GM18505 (cell line): Measurements from ENCODE around the gene ARID5B.
A peak's percentile ranks its signal among the peaks of the same experiment; 100 is the strongest.

Experiments used
- ATAC-seq: cut with Tn5 transposase; IDR thresholded peaks from one replicate; pipeline ENCODE4 v1.9.1; 2021; ENCODE audit not compliant: unreplicated experiment
- POLR2A ChIP-seq: IDR thresholded peaks from 4 replicates; pipeline ENCODE4 v1.6.1; 2011; ENCODE audit warnings: borderline replicate concordance; ENCODE audit not compliant: insufficient read depth, insufficient read length; ENCODE audit errors: extremely low read depth

ARID5B gene

DNA sequence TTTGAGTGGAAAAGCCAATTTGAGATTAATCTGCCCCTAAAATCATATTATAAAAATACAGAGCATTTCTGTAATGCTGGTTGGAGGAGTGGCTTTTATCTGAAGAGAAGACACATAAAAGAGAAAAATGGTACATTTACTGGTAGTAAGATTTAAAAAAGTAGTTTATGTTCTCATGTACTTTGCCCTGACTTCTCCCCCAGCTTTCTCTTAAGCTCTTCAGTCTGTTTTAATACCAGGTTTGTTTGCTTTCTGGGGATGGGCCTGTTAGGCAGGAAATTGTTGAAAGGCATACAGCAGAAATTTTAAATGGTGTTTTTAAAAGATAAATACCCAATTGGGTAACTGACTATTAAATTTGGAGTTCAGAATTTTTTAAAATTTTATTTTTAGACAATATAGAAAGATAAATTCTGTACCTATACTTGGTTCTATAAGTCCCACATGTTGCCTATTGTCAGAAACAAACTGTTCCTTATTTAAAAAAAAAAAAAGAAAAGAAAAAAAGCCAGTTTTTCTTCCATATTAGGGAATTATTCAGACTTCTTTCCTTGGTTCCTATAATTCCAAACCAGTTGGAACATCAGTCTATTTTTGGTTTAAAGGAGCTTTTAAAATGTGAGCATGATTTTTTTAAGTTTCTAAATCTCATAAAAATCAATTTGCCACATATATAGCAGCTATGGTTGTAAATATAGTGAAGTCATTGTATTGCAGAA, 136.6 kb downstream of the ARID5B start:
- no peak for TF ChIP-seq POLR2A
- ATAC-seq: no peak

DNA sequence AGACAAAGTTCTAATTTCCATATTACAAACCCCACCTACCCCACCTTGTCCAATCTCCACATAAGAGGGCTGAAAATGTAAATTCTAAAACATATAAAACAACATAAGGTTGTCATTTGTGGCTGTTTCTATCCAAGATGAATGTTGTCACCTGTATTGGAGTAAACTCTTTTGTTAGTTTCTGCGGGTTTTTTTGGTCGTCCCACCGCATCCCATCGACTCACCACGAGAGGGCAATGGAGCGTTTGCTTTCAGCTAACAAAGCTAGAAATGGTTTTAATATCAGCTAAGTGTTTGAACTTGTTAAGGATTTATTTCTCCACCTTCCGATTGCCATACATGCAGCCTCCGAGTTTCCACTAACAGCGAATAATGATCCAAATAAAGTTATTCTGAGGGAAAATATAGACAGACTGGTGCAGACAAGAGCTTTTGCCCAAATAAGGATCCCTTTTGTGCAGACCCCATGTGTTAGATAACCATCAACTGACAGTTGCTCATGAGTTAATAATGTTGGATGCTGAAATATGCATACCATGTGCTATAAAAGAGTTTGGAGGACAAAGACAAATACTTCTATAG, 137.2 kb downstream of the ARID5B start:
- ATAC-seq: no peak
- TF ChIP-seq POLR2A: no peak

DNA sequence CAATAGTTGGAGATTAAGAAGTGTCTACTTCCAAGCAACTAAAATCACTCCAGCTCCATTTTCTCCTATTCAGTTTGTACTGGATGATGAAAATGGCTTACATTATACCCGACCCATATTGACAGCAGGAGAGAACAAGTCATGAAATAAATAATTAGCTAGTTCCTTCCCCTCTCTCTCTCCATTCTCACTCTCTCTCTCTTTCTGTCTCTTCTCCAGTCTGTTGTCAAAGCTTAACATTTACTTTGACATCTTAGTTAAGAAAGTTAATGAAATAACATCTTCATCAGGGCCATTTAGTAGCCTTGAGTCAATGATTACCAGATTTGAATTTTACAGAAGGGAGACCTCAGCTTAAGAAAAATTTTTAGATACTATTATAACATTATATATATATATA, 138.5 kb downstream of the ARID5B start:
- TF ChIP-seq POLR2A: no peak
- no peak for ATAC-seq

DNA sequence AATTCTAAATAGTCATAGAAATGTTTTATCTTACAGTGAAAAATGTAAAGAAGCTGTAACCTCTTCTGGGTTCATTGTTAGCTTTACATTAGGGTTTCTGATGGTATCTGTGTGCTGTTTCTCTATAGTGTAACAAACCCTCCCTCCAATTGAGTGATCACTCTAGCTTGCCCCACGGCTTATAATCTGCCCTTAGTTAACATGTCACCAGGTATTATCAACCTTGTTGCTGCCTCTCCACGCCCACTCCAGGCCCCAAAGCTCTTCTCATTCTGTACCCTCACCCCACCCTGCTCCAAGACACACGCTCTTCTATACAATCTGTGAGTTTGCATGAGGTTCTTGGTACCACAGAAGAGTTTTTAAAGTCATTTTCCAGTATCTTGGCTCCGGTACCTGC, 139.4 kb downstream of the ARID5B start:
- no peak for ATAC-seq
- TF ChIP-seq POLR2A: no peak

DNA sequence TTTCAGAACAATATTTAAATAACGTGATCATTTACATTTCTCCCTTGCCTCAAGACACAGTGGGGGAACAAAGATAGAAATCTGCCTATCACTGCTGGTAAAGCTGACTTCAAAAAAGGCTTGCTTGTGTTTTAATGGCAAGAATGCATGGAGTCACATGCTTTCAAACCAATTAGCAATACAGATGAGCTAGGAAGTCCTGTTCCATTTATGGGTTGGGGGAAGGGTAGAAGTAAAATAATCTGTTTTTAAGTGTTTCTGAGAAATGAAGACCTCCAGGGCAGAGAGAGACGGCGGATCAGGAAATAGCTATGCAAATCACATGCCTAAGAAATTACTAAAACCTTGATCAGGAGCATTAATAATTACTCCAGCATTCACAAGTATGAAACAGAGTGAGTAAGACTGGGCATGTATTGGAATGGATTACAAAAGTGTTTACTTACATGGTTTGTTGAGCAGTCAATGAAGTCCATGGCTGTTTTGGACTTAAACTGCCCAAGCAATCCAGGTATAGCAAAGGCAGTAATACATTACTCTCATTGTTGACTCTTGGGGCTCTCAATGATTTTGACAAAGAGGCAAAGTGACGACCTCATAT, 142.0 kb downstream of the ARID5B start:
- ATAC-seq: no peak

DNA sequence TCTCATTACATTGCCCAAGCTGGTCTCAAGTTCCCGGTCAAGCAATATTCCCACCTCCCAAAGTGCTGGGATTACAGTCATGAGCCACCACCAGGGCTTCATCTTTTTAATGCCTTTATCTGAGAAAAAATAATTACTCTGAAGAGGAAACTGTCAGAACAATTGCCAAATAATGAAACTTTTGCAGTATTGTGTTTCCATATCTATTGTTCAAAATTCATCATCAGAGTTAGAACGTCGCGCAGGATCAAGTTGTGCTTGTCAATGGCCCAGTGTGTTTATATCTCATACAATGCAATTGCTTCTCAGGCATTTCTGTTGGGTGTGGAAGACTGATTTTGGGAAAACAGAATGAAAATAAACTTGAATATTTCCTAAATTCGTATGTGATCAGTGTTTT, 143.1 kb downstream of the ARID5B start:
- TF ChIP-seq POLR2A: no peak
- no peak for ATAC-seq

More for the DNA sequence above, 142.0 kb downstream of the ARID5B start:
- TF ChIP-seq POLR2A: no peak

DNA sequence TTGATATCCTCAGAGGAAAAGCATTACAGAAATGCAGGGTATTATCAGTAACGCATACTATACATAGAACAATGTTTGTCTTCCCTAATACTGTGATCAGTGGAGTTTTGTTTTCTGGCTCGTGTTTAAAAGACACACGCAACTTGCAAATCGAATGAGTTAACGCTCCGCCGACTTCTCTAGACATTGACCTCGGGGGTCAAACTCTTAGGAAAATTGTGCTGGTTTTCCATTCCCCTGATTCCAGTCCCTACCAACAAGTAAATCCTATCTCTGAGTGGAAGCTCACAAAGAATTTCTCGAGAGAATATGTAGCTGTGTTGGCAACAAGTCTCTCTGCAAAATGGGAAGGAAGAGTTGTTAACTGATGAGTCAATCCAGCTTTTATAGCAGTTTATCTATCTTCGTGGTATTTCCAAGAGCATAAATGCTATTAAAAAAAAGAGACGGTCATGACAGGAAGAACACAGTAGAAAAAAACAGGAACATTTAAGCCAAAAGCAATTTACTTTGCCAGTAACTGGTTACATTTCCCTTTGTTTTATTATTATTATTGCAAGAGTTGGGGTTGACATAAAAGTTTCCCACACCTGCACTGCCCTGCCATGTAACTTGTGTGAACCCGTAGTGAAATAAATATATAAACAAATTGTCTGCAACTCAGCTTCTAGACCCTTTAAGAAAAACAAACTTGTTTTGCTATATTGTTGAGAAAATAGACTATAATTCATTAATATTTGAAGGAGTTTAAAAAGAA, 144.4 kb downstream of the ARID5B start:
- TF ChIP-seq POLR2A: no peak
- no peak for ATAC-seq

DNA sequence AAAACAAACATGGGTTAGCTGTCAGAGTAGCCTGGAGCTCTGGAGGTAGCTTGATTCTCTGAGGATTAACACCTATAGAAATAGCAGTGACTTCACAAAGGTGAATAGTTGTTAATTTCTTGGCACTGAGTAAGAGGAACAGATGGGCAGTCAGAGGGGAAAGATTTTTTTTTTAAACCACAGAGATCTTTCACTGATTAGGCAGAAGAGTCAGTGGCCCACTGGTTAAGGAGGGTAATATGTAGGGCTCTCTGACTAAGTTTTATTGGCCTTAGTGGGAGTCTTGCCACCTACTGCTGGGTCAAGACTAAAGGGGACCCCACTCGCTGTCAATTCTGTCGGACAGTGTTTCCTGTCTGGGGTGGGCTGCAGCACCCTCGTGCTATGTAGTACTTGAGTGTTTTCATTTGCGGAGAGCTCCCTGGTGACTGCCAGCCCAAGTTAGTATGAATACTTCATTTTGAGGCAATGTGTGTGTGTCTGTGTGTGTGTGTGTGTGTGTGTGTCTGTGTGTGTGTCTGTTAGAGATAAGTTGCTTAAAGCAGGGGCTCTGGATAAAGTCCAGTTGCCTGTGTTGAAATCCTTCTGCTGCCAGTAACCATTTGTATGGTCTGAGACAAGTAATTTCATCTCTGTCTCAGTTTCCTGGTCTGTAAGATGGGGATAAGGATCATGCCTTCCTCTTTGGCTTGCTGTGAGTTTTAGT, 145.2 kb downstream of the ARID5B start:
- ATAC-seq: peak; percentile 52
- peak; percentile 56 for TF ChIP-seq POLR2A

DNA sequence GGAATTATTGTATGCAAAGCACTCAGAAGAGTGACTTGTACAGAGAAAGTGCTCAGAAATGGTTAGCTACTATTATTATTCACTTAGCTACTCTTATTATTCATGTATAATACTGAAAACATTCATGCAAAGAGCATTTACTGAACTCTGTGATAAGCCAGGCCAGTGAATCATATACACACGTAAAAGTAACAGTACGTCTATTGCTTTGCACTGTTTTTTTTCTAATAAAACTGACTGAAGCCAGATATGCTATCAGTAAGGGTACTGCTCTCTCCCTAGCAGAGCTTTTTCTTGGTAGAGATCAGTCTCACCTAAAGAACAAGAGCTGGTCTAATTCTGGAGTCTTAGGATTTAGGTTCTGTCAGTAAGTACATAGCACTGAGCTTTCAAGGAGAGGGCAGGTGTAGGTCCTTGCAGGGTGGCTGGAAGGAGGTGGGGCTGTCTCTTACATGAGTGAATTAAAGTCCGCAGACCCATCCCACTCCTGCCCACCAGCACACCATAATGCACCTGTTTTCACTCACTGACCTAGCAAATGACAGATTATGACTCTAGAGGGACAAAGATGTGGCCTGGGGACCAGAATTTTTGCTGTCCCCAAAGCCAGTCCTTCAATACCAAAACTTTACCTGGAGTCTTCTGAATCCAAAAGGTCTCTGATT, 145.9 kb downstream of the ARID5B start:
- peak; percentile 10 for TF ChIP-seq POLR2A
- no peak for ATAC-seq

DNA sequence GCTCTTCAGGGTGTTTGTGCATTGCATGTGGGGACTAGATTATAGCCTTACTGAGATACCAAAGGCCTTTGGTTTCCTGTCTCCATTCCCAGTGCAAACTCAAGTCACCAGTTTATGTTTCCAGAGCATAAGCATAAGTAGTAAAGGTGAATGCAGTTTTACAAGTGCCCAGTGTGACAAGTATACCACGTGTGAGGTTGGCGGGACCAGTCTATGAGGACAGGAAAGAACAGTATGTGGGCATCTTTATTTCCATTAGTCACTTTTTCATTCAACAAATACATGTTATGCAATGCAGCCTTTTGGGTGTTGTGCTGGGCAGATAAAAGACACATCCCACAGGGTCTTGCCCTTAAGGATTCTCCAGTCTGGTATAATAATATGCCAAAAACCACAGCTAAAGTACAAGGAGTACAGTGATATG, 146.5 kb downstream of the ARID5B start:
- ATAC-seq: no peak
- TF ChIP-seq POLR2A: no peak

DNA sequence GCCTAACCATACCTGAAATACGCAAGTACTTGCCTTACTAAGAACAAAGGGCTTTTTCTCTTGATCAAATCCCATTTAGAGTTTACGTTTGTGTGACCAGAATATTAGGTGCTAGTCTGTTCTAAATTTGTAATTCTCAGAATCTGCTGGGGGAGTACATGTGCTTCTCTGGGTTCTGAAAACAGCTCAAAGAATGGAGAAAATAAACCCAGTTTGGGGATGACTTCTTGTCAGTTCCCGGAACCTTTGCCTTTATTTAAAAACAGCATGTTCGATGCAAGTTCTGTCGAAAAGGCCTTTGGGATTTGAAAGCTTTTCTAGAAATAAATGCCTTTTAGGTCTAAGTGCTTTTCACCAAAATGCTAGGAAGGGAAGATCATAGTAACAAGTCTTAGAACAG, 147.0 kb downstream of the ARID5B start:
- no peak for TF ChIP-seq POLR2A
- ATAC-seq: no peak

DNA sequence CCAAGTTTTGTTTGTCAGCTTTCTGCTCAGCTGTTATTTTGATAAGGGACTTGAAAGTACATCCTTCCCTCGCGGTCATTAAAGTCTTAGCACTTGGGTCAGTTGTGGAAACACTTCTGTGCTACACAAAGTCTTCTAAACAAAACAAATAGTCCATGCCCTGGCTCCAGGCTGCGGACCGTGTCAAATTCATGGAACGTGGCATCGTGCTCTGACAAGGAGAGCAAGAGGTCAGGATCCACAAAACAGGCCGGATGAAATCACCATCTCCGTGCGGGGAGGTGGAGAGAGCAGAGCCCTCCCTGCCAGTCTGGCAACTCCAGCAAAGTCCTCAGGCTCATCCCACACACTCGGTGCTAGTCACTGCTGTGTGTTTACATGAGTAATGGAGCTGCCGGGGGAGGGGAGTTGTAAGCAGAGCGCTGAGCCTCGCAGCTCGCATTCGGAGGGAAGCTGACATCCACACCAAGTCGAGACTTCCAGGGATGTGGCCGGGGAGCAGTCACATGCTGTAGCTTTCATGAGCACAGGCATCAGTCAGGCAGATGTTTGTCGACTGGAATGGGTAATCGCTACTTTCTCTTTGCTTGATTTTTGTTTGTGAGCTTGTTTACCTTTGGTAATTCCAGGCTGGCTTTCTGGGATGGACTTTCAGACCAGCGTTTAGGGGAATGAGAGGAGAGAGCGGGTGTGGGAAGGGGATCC, 147.6 kb downstream of the ARID5B start:
- ATAC-seq: no peak

More for the DNA sequence above, 147.6 kb downstream of the ARID5B start:
- peak; percentile 76 for TF ChIP-seq POLR2A
